Measurements from ENCODE around the gene AFG3L2.
A peak's percentile ranks its signal among the peaks of the same experiment; 100 is the strongest.
"Not testable (repeated sequence)": the region's sequence is repeated elsewhere in the genome, so short reads cannot be mapped to it uniquely, and the experiment has no call there.

The AFG3L2 gene

DNA sequence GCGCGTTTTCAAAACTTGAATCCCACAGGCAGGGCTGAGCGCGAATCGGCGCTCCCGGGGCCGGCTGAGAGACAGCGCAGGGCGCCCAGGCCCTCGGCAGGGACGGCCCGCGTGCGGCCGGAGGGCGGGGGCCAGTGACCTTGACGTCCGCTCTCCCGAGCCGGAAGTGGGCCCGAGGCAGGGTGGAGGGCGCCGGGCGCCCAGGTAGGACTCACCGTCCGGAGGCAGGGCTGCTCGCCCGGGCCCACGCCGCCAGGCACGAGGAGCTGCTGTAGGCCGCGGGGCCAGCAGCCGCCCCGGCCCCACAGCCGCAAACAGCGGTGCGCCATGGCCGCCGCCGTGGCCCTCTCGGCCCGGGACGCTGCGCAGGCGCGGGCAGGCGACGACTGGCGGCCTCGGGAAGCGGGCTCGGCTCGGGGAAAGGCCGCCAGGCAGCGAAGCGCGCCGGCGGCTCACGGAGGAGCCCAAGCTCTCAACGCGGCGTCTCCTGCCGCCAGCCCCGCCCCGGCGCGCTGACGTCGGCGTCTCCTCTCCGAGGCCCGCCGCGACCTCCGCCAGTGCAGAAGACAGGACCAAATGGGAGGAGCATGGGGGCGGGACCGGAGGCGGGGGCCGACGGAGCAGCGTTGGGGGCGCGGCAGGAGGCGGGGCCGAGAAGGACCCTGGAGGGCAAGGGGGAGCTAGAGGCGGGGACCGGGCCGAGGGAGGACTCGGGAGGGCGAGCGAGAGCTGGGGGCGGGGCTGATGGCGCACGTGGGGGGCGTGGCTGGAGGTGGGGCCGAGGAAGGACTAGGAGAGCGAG is at the start of gene AFG3L2:
AFG3L2 (minus strand) TSS at position 474 of the 802 bp plus-strand sequence; CDS start at position 329, 145 bp downstream.
- peak; percentile 98 to 99 for DNase-seq (ENCODE audit: low read depth in 2 of 2)

DNA sequence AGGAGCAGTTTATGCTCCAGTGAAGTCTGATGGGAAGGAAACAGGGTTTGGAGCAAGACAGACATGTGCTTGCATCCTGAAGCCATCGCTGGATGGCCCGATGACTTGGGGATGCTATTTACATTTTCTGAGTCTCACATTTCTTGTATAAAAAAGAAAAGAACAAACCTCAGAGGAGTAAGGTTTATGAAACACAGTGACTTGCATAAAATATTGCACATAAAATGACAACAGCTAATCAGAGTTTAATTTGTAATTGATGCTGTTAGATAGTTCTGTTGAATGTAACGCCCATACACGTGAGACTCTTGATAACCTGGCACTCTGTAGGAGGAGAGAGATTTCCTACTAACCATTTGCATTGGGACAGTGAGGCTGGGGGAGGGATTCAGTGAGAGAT is 47.2 kb upstream of the AFG3L2 start:
- DNase-seq (ENCODE audit: low read depth in 2 of 2), result no peak

DNA sequence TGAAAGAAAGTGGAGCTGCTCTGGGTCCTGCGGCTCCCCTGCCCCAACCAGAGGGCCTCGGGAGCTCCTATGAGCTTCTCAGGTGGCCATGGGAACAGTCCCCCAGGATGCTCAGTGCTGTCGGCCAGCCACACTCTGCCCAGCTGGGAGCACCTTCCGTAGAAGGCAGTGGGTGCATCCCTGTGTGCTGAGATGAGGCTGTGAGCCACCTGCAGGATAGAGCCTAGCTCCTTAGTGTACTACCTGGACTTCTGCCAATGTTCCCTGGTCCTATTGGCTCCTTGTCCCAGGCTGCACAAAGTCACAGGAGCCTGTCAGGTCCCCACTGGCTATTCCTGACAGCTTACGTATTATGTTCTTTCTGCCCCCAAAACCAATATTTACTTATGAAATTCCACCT is 46.8 kb upstream of the AFG3L2 start:
- no peak for DNase-seq (ENCODE audit: low read depth in 2 of 2)

DNA sequence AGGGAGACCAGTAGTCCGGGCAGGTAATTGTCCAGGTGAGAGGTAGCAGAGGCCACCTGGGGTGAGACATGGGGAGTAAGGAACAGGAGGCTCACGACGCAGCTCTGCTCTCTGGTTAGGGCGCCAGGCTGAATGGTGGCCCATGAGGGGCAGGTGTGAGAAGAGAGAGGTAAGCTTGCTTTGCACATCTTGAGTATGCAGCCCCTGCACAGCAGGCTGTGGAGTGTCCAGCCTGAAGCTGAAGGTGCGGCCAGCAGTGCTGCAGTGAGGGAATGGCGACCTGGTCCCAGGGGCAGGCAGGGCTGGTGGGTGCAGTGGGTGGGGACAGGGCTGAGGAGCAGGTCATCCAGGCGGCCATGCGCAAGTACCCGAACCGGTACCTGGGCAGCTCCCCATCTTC is 46.4 kb upstream of the AFG3L2 start:
- DNase-seq (ENCODE audit: low read depth in 2 of 2), result no peak

DNA sequence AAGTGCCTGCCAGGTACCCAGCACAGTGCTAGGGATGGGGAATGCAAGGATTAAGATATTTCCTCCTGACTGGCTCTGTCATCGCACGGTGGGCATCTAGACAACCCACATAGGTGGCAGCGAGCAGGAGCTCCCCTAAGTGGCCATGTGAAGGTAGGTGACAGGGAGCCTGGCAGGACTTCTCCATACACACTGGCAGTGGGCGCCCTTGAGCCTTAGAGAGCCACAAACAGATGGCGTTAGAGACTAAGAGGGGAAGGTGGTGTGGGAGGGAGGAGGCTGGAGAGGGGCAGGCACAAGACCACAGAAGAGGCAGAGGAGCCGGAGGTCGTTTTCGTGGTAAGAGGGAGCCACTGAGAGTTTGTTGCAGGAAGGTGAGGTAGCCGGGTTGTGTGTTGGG is 45.9 kb upstream of the AFG3L2 start:
- no peak for DNase-seq (ENCODE audit: low read depth in 2 of 2)

DNA sequence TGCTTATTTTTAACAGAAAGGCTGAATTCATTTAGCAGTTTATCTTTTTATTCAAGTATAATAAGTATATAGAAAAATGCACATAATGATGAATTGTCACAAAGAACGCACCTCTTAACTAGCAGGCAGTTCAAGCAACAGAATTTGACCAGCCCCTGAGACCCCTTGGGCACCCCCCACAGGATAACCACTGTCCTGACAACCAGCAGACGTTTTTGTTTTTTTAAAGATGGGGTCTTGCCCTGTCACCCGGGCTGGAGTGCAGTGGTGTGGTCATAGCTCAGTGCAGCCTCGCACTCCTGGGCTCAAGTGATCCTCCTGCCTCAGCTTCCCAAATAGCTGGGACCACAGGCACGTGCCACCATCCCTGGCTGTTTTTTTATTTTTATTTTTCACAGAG is 44.7 kb upstream of the AFG3L2 start:
- no peak for DNase-seq (ENCODE audit: low read depth in 2 of 2)

DNA sequence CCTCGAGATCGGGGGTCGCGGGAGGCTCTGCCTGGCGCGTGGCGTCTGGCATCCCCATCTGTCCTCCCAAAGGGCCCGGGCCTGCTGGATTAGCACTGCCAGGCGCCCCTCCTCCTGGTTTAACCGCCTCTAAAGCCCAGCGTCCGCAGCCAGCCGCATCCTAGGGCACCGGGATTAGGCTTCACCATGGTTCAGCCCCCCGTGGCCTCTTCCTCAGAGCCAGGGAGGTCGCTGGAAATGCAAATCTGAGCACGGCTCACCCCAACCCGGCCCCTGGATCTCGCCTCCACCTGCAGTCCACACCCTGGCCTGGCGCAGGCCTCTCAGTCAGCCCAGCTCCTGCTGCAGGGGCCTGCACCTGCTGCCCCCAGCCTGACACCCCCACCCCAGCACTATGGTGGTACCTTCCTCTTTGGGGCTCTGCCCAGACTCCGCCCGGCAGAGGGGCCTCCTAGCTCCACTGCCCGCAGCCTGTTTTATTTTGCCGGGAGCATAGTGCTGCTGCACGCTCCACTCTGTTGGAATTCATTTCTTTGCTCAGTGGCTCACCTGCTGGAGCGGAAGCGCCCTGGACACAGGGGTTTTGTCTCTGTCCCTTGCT is 43.9 kb upstream of the AFG3L2 start:
- DNase-seq (ENCODE audit: low read depth in 2 of 2), result no peak

DNA sequence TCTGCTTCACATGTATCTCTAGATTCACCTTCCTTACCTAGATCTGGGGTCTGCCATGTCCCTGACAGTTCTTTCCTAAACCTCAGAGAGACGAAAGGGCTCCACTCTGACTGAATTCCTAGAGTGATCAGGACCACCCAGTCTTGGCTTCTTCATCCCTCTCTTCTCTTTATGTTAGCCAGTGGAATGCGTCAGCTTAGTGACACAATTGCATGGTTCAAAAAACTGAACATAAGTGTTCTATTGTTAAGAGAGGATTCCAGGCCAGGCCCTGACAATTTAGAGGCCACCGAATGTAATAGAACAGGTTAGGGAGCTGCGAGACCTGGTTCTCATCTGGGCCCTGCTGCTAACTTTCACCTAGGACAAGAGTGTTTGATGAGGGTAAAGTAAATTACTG is 40.7 kb upstream of the AFG3L2 start:
- no peak for DNase-seq (ENCODE audit: low read depth in 2 of 2)

DNA sequence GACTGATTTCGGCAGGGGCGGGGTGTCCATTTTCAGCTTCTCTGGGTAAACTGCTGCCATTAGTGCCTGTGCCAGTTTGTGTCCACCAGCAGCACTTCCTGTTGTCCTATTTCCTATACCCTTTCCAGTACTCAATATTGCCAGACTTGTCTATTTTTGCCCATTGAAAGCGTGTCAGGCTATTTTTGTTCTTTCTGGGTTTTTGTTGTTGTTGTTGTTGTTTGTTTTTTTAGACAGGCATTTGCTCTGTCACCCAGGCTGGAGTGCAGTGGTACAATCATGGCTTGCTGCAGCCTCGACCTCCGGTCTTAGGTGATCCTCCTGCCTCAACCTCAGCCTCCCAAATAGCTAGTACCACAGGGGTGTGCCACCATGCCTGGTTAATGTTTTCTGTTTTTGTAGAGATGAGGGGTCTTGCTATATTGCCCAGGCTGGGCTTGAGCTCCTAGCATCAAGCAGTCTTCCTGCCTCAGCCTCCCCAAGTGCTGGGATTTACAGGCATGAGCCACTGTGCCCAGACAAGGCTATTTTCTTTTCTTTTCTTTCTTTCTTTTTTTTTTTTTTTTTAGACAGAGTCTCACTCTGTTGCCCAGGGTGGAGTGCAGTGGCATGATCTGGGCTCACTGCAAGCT is 39.2 kb upstream of the AFG3L2 start:
- no peak for DNase-seq (ENCODE audit: low read depth in 2 of 2)

DNA sequence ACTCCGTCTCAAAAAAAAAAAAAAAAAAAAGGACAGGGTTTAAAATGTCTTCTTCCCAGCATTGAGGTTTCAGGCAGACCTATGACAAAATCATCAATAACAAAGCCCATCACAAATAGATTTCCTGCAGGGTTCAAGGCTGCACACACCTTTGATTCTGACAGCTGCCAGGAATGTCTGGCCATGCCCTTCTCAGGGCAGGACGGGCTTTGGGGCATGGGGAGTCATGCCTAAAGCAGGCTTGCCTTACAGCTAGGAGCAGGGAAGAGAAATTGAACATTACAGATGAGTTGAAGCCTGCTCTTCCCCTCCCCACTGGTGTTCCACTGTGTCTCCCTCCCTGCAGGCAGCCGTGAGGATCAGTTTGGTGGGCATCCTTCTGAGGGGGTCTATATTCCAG is 34.4 kb upstream of the AFG3L2 start:
- DNase-seq (ENCODE audit: low read depth in 2 of 2), result no peak

DNA sequence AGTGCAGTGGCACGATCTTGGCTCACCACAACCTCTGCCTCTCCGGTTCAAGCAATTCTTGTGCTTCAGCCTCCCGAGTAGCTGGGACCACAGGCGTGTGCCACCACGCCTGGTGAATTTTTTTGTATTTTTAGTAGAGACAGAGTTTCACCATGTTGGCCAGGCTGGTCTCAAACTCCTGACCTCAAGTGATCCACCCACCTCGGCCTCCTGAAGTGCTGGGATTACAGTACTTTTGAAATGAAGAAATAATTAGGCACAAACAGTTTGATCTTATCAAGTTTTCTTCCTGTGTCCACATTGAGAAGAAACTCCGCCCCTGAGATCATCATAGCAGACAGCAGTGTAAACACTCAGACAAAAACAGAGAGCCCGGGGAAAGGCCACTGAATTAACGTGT is 33.7 kb upstream of the AFG3L2 start:
- not testable (repeated sequence) for DNase-seq (ENCODE audit: low read depth in 2 of 2)

DNA sequence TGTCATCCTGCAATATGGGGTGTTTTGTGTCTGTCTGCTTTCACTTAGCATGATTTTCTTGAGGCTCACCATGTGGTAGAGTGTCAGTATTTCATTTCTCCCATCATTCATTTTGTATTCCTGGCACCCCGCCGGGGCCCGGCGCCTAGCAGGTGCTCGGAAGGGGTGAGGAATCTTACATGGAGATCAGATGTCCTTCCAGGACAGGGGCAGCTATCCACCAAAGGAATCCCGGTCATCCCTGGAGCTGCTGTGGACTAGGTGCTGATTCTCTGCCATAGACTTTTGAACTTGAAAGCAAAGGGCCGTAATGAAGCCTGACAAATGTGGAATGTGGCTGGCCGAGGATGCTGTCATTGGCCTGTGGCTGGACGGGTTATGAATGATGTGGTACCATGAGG is 33.1 kb upstream of the AFG3L2 start:
- no peak for DNase-seq (ENCODE audit: low read depth in 2 of 2)

DNA sequence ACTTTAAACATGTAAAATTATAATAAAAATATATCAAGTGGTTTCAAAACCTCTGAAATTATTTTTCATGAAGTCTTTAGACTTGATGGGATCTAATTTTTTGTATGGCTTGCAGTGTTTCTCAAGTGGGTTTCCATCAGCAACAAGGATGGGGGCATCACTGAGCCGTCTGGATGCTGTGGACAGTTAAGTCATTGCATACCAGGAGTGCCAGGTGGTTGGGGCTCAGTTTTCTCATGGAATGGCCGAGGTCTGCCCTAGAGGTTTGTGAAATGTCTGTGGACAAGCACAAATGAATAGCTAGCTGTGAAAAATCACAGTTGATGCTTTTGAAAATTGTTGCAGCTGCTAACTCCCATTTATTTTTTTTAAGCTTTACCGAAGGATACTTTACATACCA is 32.4 kb upstream of the AFG3L2 start:
- no peak for DNase-seq (ENCODE audit: low read depth in 2 of 2)

DNA sequence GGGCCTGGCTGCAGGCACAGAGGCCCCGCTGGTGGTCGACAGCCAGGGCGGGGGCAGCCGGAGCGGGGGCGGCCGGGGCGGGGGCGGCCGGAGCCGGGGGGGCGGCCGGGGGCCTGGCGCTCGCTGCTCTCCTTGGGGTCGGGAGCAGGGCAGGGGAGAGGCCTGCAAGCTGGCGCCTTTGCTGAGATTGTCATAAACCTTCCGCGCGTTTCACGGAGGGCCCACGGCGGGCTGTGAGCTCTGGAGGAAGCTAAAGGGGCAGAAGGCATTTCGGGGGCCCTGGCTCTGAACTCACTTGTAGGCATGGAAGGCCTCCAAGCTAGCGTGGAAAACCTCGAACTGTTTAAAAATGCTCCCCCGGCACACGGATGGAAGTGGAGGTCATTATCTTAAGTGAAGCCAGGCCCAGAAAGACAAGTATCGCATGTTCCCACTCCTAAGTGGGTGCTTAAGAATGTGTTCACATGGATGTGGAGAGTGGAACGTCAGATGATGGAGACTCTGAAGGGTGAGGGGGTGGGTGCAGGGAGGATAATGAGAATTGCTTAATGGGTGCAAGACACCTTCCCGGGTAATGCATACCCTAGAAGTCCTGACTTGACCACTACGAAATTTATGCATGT is 31.3 kb upstream of the AFG3L2 start:
- no peak for DNase-seq (ENCODE audit: low read depth in 2 of 2)

DNA sequence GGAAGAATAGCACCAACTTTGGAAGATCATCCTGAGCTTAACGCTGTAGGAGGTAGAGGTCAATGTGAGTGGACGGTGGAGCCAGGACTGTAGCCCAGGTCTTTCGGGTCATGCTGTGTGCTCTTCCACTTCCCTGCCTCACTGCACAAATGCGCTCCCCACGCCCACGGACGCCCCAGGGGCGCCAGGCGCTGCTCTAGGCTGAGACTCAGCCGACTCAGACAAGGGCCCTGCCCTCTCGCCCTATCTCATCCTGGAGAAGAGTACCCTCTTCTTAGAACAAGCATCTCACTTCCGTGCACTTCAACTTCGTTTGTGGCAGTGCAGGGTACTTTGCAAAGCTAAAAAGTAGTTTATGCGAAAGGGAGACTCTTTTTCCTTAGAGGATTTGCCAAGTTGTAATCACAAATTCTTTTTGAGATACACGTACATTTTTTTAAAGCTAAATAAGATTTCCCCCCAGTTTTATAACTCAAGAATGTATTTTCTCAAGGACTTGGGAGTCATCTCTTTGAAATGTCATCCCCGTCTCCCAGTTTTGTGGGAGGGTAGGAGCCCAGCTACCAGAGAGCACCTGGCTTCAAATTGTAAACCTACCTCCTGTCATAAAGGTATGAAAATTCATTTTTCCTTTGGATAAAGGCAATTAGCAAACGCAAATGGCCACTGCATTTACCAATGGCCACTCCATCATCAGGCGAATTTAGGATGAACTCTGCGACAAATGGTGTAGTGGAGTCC is 29.5 kb upstream of the AFG3L2 start:
- DNase-seq (ENCODE audit: low read depth in 2 of 2), result no peak

DNA sequence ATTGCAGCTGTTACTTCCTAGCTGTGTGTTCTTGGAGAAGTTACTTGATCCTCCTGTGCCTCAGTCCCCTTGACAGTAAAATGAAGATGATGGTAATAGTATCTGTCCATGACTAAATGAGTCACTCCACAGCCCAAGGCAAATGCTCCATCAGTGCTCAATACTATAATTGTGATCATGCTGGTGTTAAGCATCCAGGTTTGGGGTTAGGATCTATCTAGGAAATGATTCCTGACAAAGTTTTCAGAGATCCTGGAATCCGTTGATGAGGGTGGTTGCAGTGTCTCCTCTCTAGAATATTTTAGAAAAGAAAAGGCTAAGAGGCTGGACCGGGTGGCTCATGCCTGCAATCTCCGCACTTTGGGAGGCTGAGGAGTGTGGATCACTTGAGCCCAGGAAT is 28.0 kb upstream of the AFG3L2 start:
- DNase-seq (ENCODE audit: low read depth in 2 of 2), result no peak

DNA sequence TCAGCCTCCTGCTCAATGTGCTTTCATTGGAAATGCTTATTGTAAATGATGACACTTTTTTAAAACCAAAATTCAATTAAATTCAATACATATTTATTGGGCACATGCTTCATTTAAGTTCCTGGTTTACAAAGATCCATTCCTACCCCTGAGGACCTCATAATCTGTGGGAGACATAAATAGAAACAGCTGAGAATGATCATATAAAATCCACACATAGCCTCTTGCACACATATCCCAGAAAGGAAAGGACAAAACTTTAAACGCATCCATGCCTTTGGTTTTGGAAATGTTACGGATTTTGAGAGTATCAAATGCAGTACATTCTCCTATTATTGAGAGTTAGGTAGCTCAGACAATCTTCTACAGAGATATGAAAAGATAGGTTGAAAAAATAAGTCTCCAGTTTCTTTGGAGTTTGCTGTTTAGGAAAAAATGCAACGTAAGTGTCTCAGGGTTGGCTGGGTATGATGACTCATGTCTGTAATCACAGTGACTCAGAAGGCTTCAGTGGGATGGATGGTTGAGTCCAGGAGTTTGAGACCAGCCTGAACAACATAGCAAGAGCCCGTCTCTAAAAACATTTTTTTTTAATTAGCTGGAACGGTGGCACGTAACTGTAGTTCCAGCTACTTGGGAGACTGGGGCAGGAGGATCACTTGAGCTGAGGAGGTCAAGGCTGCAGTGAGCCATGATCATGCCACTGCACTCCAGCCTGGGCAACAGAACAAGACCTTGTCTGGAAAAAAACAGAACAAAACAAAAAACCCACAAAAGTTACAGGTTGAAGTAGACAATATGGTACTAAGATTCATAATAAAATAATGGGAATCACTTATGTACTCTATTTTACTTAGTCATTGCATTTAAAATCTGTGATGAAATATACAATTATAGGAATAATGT is 26.8 kb upstream of the AFG3L2 start:
- DNase-seq (ENCODE audit: low read depth in 2 of 2), result peak; percentile 72 to 73

DNA sequence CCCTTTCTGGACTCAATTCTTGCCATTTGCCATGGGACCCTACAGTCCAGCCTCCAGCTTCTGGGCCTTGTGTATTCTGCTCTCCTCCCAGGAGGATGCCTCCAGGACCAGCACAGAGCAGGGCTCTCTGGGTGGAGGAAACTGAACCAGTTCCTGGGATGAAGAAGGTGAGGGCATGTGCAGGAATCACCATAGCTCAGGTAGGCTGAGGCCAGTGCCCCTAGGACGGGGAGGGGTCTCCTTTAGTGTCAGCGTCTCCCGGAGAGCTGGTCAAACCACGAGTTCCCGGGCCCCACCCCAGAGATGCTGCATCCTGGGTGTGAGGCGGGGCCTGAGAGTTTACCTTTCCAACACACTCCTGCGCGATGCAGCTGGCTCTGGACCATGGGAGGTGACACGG is 24.9 kb upstream of the AFG3L2 start:
- DNase-seq (ENCODE audit: low read depth in 2 of 2), result no peak

DNA sequence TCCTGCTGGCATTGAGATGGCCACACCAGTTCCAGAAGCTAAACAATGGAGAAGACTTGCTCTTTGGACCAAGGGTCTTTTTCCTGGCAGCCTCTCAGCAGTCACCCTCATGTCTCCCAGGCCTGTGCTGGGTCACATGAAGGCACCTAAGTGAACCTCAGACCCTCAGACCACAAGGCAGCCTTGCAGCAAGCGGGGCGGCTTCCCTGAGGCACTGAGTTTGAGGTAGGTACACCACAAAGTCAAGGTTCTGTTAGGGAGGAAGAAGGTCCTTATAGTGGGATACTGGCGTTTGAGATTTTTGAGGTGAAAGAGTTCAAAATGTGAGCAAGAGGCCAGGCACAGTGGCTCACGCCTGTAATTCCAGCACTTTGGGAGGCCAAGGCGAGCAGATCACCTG is 22.2 kb upstream of the AFG3L2 start:
- DNase-seq (ENCODE audit: low read depth in 2 of 2), result no peak

DNA sequence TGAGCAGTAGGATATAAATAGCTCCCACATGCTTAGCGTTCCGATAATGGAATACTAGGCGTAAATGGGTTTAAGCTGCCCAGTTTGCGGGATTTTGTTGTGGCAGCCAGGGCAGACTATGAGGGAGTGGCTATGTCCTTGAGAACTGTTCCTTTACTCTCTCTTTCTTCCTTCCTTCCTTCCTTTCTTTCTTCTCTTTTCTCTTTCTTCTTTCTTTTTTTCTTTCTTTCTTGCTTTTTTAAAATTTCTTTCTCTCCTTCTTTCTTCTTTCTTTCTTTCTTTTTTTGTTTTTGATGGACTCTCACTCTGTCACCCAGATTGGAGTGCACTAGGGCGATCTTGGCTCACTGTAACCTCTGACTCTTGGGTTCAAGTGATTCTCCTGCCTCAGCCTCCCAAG is 21.6 kb upstream of the AFG3L2 start:
- no peak for DNase-seq (ENCODE audit: low read depth in 2 of 2)

DNA sequence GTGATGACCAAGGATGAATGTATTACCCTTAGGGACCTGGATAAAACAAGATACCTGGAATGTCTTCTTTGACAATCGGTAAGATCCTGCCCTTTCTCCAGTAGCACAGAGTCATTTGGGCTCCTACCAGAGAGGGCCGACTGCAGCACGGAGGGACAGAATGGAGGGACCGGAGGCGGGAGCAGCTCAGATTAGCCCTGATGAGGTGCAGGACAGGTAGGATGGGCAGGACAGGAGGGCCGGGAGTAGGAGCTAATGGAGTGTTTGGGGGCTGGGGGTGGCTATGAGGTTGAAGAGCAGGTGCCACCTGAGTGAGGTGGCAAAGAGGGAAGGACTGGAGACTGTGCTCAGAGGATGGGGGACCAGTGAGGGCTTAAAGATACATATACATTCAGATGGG is 20.8 kb upstream of the AFG3L2 start:
- no peak for DNase-seq (ENCODE audit: low read depth in 2 of 2)
